ENCODE data around the gene MYH6.

- no peak for TF ChIP-seq CBFB (CRISPR knock-in tag; IDR thresholded peaks at IDR 0.05; ENCODE audit: low read depth)
- TF ChIP-seq CTCF (IDR thresholded peaks at IDR 0.05): no peak
- no peak for TF ChIP-seq USF2 (CRISPR knock-in tag; IDR thresholded peaks at IDR 0.05)
- no peak for TF ChIP-seq ZBTB43 (CRISPR knock-in tag; IDR thresholded peaks at IDR 0.05)
- TF ChIP-seq TEAD1 (CRISPR knock-in tag; IDR thresholded peaks at IDR 0.05): no peak
- TF ChIP-seq TEAD4 (CRISPR knock-in tag; IDR thresholded peaks at IDR 0.05): no peak
- TF ChIP-seq E2F1 (CRISPR knock-in tag; IDR thresholded peaks at IDR 0.05): no peak
- no peak for TF ChIP-seq HMGXB4 (CRISPR knock-in tag; IDR thresholded peaks at IDR 0.05)
- no peak for TF ChIP-seq TP53 (CRISPR knock-in tag; IDR thresholded peaks at IDR 0.05)
- TF ChIP-seq ATF2 (CRISPR knock-in tag; IDR thresholded peaks at IDR 0.05; ENCODE audit: borderline replicate concordance, low read depth): no peak
These were observed 22.8 kb downstream of the MYH6 start for GRCh38 chr14:23385244-23385641.
